ENCODE data around the gene KLF15.
A peak's percentile ranks its signal among the peaks of the same experiment; 100 is the strongest.

The KLF15 gene

DNA sequence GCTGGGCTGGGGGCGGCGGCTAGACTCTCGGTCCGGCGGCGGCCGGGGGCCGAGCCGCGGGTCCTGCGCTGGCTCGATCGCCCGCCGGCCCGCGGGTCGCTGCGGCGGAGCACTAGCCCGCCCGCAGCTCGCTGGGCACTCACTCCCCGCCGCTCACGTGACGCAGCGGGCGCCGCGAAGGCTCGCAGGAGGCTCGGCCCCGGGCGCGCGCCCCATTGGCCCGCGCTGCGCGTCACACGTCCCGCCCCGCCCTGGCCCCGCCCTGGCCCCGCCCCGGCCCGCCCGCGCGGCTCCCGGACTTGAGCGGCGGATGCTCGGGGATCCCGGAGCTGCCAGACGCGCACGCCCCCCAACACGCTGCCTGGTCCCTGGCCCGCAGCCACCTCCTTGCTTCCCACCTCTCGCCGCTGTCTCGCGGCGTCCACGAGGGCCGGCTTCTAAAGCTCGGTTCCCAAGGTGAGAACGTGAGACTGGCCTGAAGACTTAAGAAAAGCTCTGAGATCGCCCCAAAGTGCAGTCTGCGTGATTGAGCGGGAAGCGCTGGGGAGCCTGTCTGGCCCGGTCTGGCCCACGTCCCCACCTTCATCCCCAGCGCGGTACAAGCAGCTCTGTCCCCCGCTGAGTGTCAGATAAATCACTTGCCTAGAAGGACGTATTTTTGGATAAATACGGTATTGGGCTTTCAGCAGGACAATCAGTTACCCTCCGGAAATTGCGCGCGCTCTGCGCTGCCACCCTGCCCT is at the start of gene KLF15:
Gene KLF15, minus strand, starts transcription at position 114 of the 743 bp plus-strand sequence. CDS start 4,486 bp downstream, outside the sequence.
- peak; percentile 53 for DNase-seq (ENCODE audit: low read depth)

DNA sequence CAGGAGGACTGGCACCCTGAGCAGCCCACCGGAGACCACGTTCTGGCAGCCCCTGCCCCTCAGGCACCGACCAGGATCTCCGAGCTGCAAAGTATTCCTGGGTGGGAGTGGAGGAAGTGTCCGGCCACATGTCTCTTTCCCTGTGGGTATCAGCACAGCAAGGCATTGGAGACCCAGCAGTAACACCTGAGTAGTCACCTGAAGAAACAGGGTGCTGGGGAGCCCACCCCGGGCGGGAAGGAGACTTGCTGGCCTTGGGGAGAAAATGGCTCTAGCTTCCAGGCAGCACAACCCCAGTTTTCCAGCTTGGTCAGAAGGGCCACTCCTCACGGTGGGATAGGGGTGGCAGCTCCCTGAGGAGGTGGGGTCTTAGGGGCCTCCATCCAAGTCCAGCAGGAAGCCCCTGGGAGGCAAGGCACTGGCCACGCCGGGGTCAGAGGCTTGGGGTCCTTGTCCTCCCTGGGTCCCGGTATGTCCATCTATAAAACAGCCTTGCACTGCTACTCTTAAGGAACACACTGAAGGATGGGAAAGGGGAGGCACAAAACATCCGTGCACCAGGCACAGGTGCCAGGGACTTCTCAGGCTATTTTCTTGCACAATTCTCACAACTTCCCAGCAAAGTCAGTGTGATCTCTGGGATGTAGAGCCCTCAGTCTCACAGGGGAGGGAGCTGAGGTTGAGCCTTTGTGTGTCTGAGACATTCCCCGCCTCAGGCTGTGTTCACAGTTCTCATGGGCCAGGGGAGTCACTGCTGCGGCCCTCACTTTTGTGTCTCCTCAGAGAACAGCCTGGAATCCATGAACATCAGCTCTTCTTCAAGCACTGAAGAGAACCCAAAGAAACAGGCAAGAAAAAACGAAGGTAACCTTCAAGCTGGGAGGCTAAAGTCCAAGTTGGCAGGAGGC is 49.4 kb upstream of the KLF15 start:
- no peak for DNase-seq (ENCODE audit: low read depth)

DNA sequence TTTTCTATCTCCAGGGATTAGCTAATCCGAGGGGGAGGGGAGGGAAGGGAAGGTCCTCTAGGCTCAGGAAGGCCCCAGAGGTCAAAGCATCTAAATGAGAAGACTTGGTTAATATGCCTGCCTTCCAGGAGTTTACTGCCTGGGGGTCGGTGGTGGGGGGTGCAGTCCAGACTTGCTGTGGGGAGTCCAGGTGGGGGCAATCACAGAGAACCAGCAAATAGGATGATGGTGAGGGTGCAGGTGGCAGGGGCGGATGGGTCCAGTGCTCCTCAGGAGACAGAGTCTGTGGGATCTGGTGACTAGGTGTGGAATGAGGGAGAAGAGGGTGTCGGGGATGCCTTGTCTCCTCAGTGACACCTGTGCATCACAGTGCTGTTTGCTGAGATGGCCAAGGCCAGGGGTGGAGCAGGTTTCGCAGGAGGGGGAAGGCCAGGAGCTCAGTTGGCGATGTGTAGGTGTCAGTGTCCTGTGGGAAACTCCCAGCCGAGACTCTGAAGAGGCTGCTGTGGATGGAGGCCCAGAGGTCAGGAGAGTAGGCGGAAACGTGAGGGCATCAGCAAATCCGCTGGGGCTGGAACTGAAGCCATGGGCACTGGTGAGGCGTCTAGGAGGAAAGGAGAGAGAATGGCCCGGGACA is 45.6 kb upstream of the KLF15 start:
- DNase-seq (ENCODE audit: low read depth), result no peak

DNA sequence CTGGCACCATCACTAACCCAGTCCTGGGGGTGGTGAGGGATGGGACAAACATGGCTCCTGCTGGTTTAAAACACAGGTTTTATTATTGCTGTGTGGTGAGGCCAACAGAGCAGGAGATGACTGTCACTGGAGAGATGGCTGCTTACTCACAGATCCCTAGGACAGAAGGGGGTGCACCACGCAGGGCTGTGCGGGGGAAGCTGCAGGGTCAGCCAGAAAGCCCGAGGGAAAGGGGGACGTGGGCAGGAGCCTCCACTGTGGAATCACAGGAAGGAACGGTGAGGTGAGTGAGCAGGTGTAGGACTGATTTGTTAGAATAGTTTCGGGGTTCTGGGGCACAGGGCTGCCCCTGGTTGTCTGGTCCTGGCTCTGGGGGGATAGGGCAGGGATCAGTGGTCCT is 45.0 kb upstream of the KLF15 start:
- DNase-seq (ENCODE audit: low read depth), result no peak

DNA sequence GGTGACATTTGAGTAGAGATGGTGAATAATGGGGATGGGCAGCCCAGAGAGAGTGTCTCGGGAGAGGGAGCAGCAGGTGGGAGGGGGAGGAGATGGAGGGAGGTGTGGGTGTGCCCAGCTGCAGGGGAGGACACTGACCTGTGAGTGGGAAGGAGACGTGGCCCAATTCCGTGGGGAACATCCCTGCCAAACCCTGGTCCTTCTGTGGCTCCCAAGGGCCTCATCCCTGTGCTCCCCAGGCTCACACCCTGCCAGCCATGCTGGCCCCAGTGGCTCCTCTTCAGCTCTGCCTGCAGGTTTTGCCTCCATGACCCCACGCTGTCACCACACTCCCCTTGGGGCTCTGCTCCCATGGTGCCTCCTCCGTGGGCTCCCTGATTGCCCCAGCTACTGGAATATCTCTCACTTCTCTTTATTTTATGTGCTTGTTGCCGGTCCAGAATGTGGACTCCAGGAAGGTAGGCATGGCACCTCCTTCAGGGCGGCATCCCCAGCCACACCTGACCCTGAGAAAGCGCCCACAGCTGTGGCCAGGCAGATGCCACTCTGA is 44.5 kb upstream of the KLF15 start:
- DNase-seq (ENCODE audit: low read depth), result no peak

DNA sequence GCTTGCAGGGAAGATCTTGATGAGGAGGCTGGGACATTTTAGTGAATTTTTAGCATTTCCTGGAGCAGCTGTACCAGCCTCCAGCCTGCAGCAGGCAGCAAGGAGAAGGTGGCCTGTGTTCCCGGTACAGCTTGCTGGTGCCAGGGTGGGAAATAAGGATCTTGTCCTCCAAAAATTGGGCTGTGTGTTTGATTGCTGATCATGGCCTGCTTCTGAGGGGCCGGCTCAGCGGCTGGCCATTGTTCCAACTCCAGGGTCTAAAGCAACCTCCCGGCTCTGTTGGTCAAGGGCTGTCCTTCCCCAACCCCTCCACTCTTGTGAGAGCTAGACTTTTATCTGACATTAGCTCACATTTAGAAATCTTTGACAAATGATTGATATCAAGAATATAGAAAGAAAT is 42.5 kb upstream of the KLF15 start:
- DNase-seq (ENCODE audit: low read depth), result no peak

DNA sequence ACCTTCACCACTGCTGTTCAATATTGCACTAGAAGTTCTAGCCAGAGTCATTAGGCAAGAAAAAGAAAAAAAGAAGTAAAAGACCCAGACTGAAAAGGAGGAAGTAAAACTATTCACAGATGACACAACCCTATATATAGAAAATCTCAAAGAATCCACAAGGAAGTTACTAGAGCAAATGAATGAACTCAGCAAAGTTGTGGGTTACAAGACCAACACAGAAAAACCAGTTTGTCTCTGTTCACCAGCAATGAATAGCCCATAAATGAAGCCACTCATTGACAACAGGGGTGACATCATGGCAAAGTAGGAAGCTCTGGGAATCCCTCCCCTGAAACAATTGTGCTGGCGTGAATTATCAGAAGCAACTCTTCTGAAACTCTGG is 42.1 kb upstream of the KLF15 start:
- no peak for DNase-seq (ENCODE audit: low read depth)

DNA sequence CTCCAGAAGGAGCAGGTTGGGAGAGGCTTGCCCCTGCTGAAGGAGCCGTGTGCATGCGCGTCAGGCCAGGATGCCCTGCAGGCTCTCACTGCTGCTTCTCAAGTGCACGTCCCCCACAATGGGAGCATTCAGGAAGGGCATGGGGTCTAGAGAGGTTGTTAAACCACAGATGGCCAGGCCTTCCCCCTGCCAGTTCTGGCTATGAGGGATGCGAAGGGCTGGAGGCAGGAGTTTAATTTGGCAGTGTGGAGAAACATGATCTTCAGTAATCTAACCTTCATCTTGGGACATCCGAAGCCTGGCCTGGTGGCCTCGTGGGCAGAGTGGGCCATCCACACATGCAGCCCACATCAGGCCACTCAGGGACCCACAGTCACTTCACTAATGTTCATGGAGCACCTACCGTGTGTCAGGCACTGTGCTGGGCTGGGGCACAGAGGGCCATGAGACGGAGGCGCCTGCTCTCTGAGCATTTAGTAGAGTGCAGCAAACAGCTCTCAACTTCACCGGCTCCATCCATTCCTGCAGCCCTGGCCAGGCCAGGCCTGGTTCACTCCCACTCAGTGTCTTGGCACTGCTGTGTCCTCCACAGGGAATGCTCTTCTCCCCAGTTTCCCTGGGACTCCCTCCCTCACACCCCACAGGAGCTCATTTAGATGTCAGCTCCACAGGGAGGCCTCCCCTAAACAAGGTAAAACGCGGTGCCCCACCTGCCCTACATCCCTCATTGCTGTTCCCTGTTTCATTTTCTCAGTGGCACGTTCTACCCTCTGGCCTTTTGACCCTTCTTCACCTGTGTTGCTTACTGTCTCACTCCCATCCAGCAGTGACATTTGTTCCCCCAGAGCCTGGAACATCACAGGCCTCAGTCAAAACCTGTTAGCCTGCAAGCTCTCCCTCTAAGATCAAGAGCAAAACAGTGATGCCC is 41.5 kb upstream of the KLF15 start:
- no peak for DNase-seq (ENCODE audit: low read depth)

DNA sequence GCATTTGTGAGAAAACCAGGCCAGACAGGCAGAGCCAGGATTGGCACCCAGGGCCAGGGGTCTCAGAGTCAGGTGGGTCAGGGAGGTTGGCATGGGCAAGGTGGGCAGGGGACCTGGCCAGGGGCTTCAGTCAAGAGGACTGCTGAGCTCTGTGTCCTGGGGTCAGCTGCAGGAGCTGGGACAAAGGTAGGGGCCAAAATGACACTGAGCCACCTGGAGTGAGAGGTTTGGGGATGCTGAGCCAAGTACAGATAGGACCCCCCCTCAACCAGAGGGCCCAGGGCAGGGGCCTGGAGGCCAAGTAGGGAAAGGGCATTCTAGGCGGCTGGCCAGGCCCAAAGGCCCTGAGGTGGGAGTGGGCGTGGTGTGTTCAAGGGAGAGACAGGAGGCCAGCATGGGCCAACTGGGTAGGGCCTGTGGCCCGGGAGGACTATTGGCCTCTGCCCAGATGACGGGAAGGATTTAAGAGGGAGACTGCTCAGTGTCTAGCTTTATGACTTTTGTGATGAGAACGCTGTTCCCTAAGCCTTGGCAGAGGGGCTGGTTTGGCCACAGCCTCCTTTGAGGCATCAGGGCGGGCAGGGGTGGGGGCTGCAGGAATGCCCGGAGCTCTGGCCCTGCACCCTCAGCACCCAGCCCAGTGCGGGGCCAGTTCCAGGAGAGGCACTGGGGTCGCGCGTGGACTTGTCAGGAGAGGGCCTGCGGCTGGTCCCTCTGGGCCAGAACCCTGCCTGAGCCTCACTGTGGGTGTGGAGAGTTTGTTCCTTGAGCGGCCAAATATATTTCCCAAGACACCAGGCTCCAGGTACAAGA is 40.6 kb upstream of the KLF15 start:
- DNase-seq (ENCODE audit: low read depth), result no peak

DNA sequence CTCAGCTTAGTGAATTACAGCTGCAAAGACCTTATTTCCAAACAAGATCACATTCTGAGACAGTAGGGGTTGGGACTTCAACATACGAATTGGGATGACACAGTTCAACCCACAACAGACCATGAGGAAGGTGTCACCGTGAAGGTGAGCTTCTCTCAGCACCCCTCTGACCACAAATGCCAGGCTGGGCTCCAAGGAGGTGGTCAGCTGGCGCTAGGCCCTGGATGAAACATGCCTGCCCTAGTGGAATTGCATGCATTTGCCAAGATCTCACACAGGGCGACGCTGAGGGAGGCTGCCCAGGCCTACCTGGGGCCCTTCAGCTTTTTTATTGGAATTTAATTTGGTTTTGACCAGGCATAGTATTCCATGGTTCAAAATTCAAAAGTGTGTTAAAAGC is 39.3 kb upstream of the KLF15 start:
- no peak for DNase-seq (ENCODE audit: low read depth)

DNA sequence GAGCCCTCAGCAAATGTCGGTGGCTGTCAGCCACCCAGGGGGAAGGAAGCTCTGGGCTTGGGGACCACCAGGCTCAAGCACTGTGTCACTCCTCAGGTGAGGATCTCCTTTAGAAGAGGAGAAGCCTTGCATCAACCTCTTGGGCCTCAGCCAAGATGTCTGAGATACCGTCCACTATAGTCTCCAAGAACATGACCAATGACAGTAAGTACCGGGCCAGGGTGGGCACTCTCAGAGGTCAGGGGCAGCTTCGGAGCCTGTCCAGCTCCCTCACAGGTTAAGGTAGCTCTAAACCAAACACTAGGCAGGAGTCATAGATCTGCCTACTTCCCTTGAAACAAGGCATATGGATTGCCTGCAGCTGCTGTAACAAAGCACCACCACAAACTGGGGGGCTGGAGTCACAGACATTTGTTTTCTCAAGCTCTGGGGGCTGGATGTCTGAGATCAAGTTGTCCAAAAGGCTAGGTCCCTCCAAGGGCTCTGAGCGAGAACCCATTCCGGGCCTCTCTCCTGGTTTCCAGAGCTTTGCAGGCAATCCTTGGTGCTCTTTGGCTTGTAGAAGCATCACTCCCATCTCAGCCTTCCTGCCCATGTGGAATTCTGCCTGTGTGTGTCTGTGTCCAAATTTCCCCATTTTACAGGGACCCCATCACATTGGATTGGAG is 38.8 kb upstream of the KLF15 start:
- no peak for DNase-seq (ENCODE audit: low read depth)

DNA sequence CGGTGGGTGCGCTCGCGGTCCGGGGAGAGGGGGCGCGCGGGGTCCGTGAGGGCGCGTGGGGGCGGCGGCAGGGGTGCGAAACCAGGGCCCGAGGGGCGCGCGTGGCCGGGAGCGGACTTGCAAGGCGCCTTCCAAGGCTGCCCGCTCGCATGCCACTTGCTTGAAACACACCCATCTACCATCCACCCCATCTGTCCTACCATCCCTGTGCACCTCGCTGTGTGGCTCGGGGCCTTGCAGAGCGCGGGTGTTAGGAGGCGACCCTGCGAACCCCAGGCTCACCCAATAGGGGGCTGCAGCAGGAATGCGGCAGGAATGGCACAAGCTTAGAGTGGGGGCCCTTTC is 37.7 kb upstream of the KLF15 start:
- DNase-seq (ENCODE audit: low read depth), result no peak

DNA sequence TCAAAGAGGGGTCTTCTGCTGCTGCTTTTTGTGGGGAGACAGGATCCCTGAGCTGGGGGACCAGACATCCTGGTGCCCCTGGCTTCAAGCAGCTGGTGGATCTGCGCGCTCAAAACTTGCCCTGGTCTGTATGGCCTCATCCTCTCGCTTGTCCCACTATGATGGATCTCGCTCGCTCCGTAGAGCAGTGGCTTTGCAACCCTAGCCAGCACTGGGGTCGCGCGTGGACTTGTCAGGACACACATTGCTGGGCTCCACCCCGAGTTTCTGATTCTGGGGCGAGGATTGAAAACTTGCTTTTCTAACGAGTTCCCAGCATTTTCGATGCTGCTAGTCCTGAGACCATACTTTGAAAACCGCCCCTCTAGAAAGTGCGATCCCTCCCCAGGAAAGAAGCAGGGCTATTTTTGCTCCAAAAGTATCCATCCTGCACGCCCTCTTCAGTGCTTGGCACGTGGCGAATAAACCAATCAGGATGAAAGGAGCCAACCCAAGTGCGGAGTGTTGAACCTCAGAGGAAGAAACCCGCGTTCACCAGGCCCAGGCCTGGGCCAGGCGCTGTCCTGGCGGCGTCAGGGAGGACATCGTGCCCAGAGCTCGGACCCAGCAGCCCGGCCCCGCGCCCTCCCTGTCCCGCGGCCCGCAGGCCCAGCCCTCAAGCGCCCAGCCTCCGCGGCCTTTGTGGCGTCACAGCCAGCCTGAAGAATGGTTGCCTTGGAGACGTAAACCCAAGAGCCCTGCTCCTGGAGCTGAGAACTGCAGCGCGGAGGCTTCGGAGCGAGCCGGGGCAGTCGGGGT is 37.2 kb upstream of the KLF15 start, which contains the start of gene CFAP100:
Gene CFAP100, plus strand, starts transcription at position 731 of the 798 bp plus-strand sequence. CDS start 1,092 bp downstream, outside the sequence.
- no peak for DNase-seq (ENCODE audit: low read depth)

DNA sequence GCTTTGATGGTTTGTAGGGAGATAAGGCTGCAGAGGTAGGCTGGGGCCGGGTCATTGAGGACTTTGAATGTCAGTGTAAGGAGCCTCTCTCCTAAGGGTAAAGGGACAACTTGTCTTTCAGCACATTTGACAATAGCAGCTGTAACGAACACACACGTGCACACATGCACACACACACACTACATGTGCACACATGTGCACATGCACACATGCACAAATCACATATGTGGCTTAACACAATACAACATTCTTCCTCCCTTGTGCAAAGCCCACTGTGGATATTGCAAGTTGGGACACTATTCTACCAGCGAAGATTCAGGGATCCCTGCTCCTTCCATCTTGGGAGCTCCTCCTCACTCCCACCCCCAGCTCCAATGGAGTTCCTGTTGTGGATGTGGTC is 36.4 kb upstream of the KLF15 start:
- DNase-seq (ENCODE audit: low read depth), result no peak

DNA sequence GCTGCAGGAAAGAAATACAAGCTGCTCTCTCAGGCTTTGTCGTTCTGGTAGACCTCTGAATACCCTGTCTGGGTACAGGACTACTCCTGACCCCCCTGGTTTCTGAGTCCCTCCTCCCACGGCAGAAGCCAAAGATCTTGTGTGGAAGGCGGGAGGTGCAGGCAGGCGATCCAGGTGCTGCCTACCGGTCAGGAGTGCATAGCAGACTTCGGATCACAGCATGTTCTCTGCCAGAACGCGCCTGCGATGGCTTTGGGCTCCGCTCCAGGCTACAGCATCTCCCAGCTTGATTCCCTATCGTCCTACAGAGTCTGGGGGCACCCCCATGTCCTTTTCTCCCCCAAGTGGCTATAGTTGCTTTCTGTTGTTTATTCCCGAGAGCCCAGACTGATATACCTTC is 35.0 kb upstream of the KLF15 start:
- no peak for DNase-seq (ENCODE audit: low read depth)

DNA sequence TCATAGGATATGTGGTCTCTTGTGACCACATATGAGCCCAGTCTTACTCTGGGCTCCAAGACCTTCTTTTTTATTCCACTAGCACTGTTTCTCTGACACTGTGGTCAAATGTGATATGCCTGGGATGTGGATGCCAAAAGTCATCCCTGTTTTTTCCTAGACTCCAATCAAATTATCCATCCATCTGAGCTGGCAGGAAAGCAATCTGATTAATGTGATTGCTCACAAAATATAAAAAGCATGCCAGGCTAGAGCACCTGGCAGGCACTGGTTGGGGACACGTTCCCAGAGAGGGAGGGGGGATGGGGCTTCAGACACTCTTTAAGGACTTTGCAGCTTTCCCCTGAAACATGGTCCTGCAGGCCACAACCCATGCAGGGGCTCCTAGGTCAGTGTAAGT is 34.4 kb upstream of the KLF15 start:
- DNase-seq (ENCODE audit: low read depth), result no peak

DNA sequence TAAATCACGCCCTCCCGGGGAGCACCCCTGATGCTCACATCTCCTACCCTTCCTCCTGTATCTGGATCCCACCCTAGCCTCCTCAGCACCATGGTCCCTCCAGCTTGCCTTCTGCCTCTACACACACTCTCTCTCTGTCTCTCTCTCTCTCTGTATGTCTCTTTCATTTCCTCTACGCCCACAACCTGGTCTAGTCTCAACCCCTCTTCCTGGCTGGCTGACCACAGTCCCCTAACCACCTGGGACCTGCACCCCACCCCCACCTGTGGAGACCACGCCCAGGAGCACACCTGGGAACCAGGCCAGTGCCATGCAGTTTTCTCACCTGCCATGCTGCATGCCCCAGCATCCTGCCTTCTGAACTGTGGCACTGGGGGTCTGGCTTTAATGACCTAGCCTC is 33.5 kb upstream of the KLF15 start:
- no peak for DNase-seq (ENCODE audit: low read depth)

DNA sequence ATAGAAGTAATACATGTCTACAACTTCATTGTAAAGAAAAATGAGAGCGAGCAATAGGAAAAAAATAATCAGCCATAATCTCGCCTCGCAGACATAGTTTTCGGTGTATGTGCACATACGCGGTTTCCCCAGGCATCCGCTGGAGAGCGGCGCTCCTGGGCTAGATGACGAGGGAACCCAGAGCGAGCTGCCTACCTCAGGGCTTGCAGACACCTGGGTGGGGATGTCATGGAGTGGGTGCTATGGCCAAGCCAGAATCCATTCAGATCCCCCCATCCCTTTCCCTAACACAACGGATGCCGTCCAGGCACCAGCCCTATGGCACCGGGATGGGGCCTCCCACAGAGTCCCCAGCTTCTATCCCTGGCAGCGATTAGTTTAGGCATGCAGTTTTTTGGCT is 33.0 kb upstream of the KLF15 start:
- no peak for DNase-seq (ENCODE audit: low read depth)

DNA sequence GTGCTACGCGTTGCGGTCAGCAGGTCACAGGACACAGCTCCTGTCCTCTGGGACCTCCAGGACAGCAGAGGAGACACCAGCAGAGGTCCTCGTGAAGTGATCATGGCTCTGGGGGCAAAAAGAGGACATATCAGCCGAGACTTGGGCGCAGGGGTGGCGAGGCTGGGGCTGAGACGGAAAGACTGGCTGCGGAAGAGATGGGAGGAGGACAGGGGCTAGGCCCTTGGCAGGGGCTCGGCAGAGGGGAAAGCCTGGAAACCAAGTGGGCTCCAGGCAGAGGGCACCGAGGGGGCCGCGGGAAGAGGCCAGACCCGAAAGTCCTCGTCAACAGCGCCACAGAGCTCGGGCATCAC is 32.6 kb upstream of the KLF15 start:
- no peak for DNase-seq (ENCODE audit: low read depth)

All from activated gamma-delta T cell treated with anti-CD3 and anti-CD28 coated beads, Interleukin-2, amount 50 U/mL, for 16 hours (primary cell).